GM18511 (cell line): ENCODE data around the gene MARS1.
A peak's percentile ranks its signal among the peaks of the same experiment; 100 is the strongest.

ENCODE experiments used
- ATAC-seq: cut with Tn5 transposase; IDR thresholded peaks from one replicate; pipeline ENCODE4 v1.9.1; 2021; ENCODE audit warnings: mild to moderate bottlenecking, moderate library complexity; ENCODE audit not compliant: unreplicated experiment

Gene MARS1

GRCh38 chr12:57470970-57471656, 16.8 kb upstream of the MARS1 start:
- no peak for ATAC-seq

GRCh38 chr12:57471661-57472060, 16.2 kb upstream of the MARS1 start:
- ATAC-seq: no peak

GRCh38 chr12:57472391-57472790, 15.5 kb upstream of the MARS1 start:
- ATAC-seq: no peak

- ATAC-seq: no peak
Measured at GRCh38 chr12:57473392-57473791, 14.5 kb upstream of the MARS1 start.

- ATAC-seq: no peak
Measured at GRCh38 chr12:57473886-57474285, 14.0 kb upstream of the MARS1 start.

GRCh38 chr12:57474430-57474829, 13.4 kb upstream of the MARS1 start:
- ATAC-seq: no peak

- no peak for ATAC-seq
Measured at GRCh38 chr12:57474862-57475261, 13.0 kb upstream of the MARS1 start.

- no peak for ATAC-seq
Measured at GRCh38 chr12:57475271-57476161, 12.4 kb upstream of the MARS1 start.

- ATAC-seq: peak; percentile 47
Measured at GRCh38 chr12:57476162-57476992, 11.5 kb upstream of the MARS1 start.

GRCh38 chr12:57476993-57477709, 10.7 kb upstream of the MARS1 start:
- no peak for ATAC-seq

GRCh38 chr12:57477710-57478681, 9.9 kb upstream of the MARS1 start:
- peak; percentile 51 for ATAC-seq

- no peak for ATAC-seq
Measured at GRCh38 chr12:57479043-57479375, 8.9 kb upstream of the MARS1 start.

GRCh38 chr12:57479376-57480115, 8.3 kb upstream of the MARS1 start, which contains the start of gene ARHGAP9:
TSS of gene ARHGAP9 (minus strand) at chr12:57479866. CDS start at chr12:57479406, 460 bp downstream.
- ATAC-seq: peak; percentile 32

- ATAC-seq: no peak
Measured at GRCh38 chr12:57481671-57482070, 6.2 kb upstream of the MARS1 start.

GRCh38 chr12:57483466-57483865, 4.4 kb upstream of the MARS1 start:
- no peak for ATAC-seq

GRCh38 chr12:57485695-57486094, 2.2 kb upstream of the MARS1 start:
- ATAC-seq: no peak

- no peak for ATAC-seq
Measured at GRCh38 chr12:57487055-57487596, 742 bp upstream of the MARS1 start.

- ATAC-seq: no peak
Measured at GRCh38 chr12:57488402-57489156, 711 bp downstream of the MARS1 start.
